Gastrocnemius medialis (tissue), 4 donors: ENCODE data around the gene TEKT5. TPM values are rescaled to one million over a fixed set of nuclear protein-coding genes. Genes with fewer than 3 reads are reported as not detected.

Experiments used
- ATAC-seq, 2 donors: fragments of 150-250 bp; one replicate each; pipeline ENCODE4 v1.9.1; 2016
- DNase-seq, 2 donors: peaks; one replicate each; pipeline ENCODE4 v3.0.0-alpha.2; 2019
- H3K27ac ChIP-seq, 4 donors: fragments of 200-600 bp; sonication (generic); 1 replicate in 1 of 4; 2 replicates in 3 of 4; pipeline ENCODE4 v1.5.1; 2016 to 2018; ENCODE audit warnings: mild to moderate bottlenecking in 2 of 4, moderate library complexity in 1 of 4
- H3K27me3 ChIP-seq, 3 donors: fragments of 200-600 bp; sonication (generic) in 2 of 3; 1 replicate in 1 of 3; 2 replicates in 2 of 3; pipeline versions ENCODE4 v1.5.1 to v1.6.0; 2016 to 2019; ENCODE audit warnings: mild to moderate bottlenecking in 1 of 3, moderate library complexity in 1 of 3
- H3K36me3 ChIP-seq, 2 donors: fragments of 200-600 bp; sonication (generic) in 1 of 2; one replicate each; pipeline ENCODE4 v1.5.1; 2017 to 2018
- H3K4me1 ChIP-seq, 2 donors: fragments of 200-600 bp; sonication (generic) in 1 of 2; one replicate each; pipeline ENCODE4 v1.5.1; 2016 to 2017; ENCODE audit warnings: mild to moderate bottlenecking in 2 of 2
- H3K4me3 ChIP-seq, 4 donors: fragments of 200-600 bp; sonication (generic) in 3 of 4; 1 replicate in 1 of 4; 2 replicates in 3 of 4; pipeline ENCODE4 v1.5.1; 2016 to 2019; ENCODE audit warnings: mild to moderate bottlenecking in 2 of 4
- H3K9me3 ChIP-seq, 3 donors: fragments of 200-600 bp; sonication (generic) in 2 of 3; 1 replicate in 1 of 3; 2 replicates in 2 of 3; pipeline ENCODE4 v1.5.1; 2016 to 2019
- POLR2A ChIP-seq, 2 donors: fragments of 450-650 bp; IDR thresholded peaks; one replicate each; pipeline ENCODE4 v1.6.1; 2017; ENCODE audit warnings: antibody characterized with exemption in 2 of 2, mild to moderate bottlenecking in 2 of 2, moderate library complexity in 2 of 2
- in situ Hi-C, 4 donors: fragments of 200-750 bp; cut with MboI; loops; one replicate each; pipeline versions ENCODE4 v1.15.0 to v1.8.0; 2017; ENCODE audit warnings: low sequenced_read_pairs in 4 of 4
- intact Hi-C: fragments of 100-400 bp; cut with DNase I; formaldehyde crosslinking; loops from one replicate; pipeline ENCODE4 v1.15.1; 2023; ENCODE audit warnings: low total_unique reads
- total RNA-seq, 4 donors: library from RNA; depleted of rRNA; stranded (reverse); fragments of >200 nt; gene quantifications; one replicate each; pipeline versions ENCODE4 v1.1.0 to v1.2.3, GENCODE V29; 2016
- TF ChIP-seq, protein P1 (sequence below), 5 experiments: fragments of 450-650 bp in 3 of 5; fragments of 200-600 bp in 2 of 5; sonication (generic) in 2 of 5; IDR thresholded peaks in 4 of 5; conservative IDR thresholded peaks in 1 of 5; 1 replicate in 4 of 5; 2 replicates in 1 of 5; pipeline ENCODE4 v1.5.1; 2016 to 2019; ENCODE audit warnings: antibody characterized with exemption in 5 of 5, mild to moderate bottlenecking in 3 of 5, moderate library complexity in 3 of 5

TEKT5 gene
- total RNA-seq, 4 donors from 2014 or later, result not detected

DNA sequence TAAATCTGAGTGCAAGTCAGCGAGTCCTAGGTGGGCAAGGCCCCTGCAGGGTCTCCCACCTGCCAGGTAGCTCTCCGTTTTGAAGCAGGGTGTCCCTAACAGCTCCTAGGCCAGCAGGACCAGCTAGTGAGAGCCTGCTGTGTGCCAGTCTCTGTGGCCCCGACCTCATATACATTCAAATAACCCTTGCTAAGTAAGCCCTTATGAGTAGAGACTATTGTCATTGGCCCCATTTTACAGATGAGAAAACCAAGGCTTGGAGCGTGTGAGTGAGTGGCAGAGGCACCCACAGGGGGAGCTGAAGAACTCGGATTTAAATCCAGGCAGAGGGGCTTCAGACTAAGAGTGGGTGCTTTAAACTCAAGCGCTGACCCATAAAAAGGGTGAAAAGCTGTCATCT lies 74.6 kb downstream of the TEKT5 start:
- in situ Hi-C loops (no loop called here), intact Hi-C loops (no loop called here)
- Histone ChIP-seq H3K4me3 (no peak overlapping the region), H3K27me3 (no peaks in the 10 kb centered on the region), H3K36me3 (no peaks in the 10 kb centered on the region), H3K9me3 (no peaks in the 10 kb centered on the region), H3K4me1 (no peaks in the 10 kb centered on the region), H3K27ac (no peak overlapping the region)
- no peak for DNase-seq
- ATAC-seq, result no peak
- TF ChIP-seq, protein P1, sequence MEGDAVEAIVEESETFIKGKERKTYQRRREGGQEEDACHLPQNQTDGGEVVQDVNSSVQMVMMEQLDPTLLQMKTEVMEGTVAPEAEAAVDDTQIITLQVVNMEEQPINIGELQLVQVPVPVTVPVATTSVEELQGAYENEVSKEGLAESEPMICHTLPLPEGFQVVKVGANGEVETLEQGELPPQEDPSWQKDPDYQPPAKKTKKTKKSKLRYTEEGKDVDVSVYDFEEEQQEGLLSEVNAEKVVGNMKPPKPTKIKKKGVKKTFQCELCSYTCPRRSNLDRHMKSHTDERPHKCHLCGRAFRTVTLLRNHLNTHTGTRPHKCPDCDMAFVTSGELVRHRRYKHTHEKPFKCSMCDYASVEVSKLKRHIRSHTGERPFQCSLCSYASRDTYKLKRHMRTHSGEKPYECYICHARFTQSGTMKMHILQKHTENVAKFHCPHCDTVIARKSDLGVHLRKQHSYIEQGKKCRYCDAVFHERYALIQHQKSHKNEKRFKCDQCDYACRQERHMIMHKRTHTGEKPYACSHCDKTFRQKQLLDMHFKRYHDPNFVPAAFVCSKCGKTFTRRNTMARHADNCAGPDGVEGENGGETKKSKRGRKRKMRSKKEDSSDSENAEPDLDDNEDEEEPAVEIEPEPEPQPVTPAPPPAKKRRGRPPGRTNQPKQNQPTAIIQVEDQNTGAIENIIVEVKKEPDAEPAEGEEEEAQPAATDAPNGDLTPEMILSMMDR (IDR thresholded peaks at IDR 0.05 in 4 of 5, conservative IDR thresholded peaks at IDR 0.05 in 1 of 5), result no peak
- TF ChIP-seq POLR2A (IDR thresholded peaks at IDR 0.05), result no peak

- H3K27me3 ChIP-seq, result no peaks in the 10 kb centered on the region
- DNase-seq (no peak), ATAC-seq (no peak)
- H3K4me1 ChIP-seq, result no peaks in the 10 kb centered on the region
- no peaks in the 10 kb centered on the region for H3K36me3 ChIP-seq
- no peaks in the 10 kb centered on the region for H3K9me3 ChIP-seq
- in situ Hi-C loops, result no loop called here
- no peak overlapping the region for H3K27ac ChIP-seq
- no peak for TF ChIP-seq POLR2A (IDR thresholded peaks at IDR 0.05)
- TF ChIP-seq, protein P1 (IDR thresholded peaks at IDR 0.05 in 4 of 5, conservative IDR thresholded peaks at IDR 0.05 in 1 of 5), result no peak
- intact Hi-C loops, result no loop called here
- H3K4me3 ChIP-seq, result peak overlapping the region in 1 of 4 donors; percentile 22
These were observed 75.4 kb downstream of the TEKT5 start for GRCh38 chr16:10619271-10619849.

DNA sequence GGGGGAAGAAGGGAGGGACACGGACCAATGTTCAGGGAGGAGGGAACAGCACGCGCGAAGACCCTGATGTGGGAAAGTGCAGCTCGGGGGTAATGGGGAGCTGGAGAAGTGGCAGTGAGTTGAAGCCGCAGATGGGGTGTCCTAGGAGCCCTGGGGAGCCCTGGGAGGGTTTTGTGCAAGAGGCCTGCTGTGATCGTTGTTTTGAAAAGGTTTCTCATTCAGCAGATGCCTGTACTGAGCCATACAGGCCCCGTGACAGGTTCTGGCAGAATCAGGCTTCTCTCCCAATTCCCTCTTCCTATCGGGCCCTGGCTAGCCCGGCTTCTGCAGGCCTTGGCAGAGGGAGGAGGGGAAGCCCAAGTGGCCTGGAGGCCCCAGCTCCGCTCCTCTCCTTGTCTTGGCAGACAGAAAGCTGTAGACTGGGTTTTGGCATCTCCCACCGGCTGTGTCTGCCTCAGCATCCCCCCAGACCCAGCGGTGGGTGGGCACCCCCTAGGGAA lies 76.0 kb downstream of the TEKT5 start:
- intact Hi-C loops, result no loop called here
- no peak for ATAC-seq

DNA sequence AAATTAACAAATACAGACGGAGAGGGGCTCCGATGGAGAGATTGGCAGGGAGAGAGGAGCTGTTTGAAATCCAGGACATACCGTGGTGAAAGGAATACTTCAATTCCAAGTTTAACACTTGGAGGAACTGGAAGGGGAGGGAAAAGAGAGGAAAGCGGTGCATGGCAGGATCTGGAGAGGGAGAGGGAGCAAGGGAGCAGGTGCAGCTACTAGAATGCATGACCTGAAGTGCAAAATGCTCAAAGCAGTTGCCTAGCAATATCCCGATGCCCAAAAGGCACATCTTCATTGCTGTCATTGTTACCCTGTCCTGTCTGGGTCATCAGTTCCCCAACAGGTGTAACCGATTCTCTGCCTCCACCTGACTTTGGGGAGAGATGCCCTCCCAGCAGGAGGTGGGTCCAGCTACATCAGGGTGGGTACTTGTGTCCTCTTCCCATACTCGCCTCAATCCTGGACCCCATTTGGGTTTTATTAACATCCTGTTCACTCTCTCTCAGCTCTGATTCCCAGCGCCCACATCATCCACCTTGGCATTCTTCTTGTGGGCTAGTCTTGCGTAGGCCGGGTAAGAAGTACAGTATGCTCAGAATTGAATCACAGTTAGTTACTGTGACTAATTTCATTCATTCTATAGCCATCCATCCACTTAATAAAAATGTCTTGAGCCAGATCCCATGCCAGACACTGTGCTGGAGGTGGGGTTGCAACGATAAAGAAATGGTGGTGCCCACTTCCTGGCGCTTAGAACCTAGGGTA lies 76.9 kb downstream of the TEKT5 start:
- ATAC-seq, result no peak
- H3K4me3 ChIP-seq, result no peak overlapping the region
- H3K36me3 ChIP-seq, result no peaks in the 10 kb centered on the region
- no peak for DNase-seq
- no peaks in the 10 kb centered on the region for H3K9me3 ChIP-seq
- in situ Hi-C loops (no loop called here), intact Hi-C loops (no loop called here)
- no peak overlapping the region for H3K27ac ChIP-seq
- no peaks in the 10 kb centered on the region for H3K27me3 ChIP-seq
- TF ChIP-seq POLR2A (IDR thresholded peaks at IDR 0.05), result no peak
- TF ChIP-seq, protein P1 (IDR thresholded peaks at IDR 0.05 in 4 of 5, conservative IDR thresholded peaks at IDR 0.05 in 1 of 5), result no peak
- H3K4me1 ChIP-seq, result no peaks in the 10 kb centered on the region

More for the DNA sequence above, 76.0 kb downstream of the TEKT5 start:
- H3K27ac ChIP-seq, result no peak overlapping the region
- DNase-seq, result no peak
- no peaks in the 10 kb centered on the region for H3K9me3 ChIP-seq
- H3K36me3 ChIP-seq, result no peaks in the 10 kb centered on the region
- no peak overlapping the region for H3K4me3 ChIP-seq
- no peak for TF ChIP-seq POLR2A (IDR thresholded peaks at IDR 0.05)
- TF ChIP-seq, protein P1 (IDR thresholded peaks at IDR 0.05 in 4 of 5, conservative IDR thresholded peaks at IDR 0.05 in 1 of 5), result no peak
- H3K27me3 ChIP-seq, result no peaks in the 10 kb centered on the region
- in situ Hi-C loops, result no loop called here
- no peaks in the 10 kb centered on the region for H3K4me1 ChIP-seq
